IMR-90 (cell line): Measurements from ENCODE around the gene PCDHGB3.
"Not testable (repeated sequence)": the region's sequence is repeated elsewhere in the genome, so short reads cannot be mapped to it uniquely, and the experiment has no call there.

Experiments
- POLR2A ChIP-seq: IDR thresholded peaks from 2 replicates; pipeline ENCODE4 v1.6.1; 2012; ENCODE audit warnings: mild to moderate bottlenecking, low read depth, low read length
- RAD21 ChIP-seq: IDR thresholded peaks from 2 replicates; pipeline ENCODE4 v1.6.1; 2012; ENCODE audit warnings: low read length, improper control_type of control experiment

DNA sequence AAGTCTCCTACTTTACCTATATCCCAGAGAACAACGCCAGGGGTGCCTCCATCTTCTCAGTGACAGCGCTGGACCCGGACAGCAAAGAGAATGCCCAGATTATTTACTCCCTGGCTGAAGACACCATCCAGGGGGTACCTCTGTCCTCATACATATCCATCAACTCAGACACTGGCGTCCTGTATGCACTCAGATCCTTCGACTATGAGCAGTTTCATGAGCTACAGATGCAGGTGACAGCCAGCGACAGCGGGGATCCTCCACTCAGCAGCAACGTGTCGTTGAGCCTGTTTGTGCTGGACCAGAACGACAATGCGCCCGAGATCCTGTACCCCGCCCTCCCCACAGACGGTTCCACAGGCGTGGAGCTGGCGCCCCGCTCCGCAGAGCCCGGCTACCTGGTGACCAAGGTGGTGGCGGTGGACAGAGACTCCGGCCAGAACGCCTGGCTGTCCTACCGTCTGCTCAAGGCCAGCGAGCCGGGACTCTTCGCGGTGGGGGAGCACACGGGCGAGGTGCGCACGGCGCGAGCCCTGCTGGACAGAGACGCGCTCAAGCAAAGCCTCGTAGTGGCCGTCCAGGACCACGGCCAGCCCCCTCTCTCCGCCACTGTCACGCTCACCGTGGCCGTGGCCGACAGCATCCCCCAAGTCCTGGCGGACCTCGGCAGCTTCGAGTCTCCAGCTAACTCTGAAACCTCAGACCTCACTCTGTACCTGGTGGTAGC is 44.7 kb downstream of the PCDHGB3 start:
- not testable (repeated sequence) for TF ChIP-seq POLR2A, RAD21
